ENCODE measurements around the gene TNS3. TPM values are rescaled to one million over a fixed set of nuclear protein-coding genes. Genes with fewer than 3 reads are reported as not detected.

The TNS3 gene
- total RNA-seq, 1 donor from 2014 or later = 168 TPM

DNA sequence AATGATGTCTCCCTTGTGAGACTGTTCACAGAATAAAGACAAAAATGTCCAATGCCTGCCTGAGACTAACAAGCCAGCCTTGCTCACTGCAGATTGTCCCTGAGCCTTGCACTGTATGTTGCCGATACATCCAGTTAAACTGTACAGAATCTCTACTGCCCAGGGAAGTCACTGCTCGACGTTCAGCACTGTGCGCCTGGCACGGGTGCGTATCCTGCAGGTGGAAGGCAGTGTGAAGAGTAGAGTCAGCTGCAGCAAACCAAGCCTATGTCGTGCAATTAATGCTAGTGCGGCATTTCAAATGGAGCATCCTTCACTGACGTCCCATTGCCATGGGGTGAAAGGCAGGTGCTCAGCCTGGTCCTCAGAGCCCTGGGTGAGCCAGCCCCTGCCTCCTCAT is 132.9 kb downstream of the TNS3 start:
- Histone ChIP-seq H3K27ac (no peak overlapping the region), H3K4me3 (no peak overlapping the region), H3K36me3 (no peaks in the 10 kb centered on the region), H3K4me1 (peaks cover 52% of the 10 kb centered on the region), H3K27me3 (no peaks in the 10 kb centered on the region), H3K9me3 (no peaks in the 10 kb centered on the region)
- TF ChIP-seq, protein P1, sequence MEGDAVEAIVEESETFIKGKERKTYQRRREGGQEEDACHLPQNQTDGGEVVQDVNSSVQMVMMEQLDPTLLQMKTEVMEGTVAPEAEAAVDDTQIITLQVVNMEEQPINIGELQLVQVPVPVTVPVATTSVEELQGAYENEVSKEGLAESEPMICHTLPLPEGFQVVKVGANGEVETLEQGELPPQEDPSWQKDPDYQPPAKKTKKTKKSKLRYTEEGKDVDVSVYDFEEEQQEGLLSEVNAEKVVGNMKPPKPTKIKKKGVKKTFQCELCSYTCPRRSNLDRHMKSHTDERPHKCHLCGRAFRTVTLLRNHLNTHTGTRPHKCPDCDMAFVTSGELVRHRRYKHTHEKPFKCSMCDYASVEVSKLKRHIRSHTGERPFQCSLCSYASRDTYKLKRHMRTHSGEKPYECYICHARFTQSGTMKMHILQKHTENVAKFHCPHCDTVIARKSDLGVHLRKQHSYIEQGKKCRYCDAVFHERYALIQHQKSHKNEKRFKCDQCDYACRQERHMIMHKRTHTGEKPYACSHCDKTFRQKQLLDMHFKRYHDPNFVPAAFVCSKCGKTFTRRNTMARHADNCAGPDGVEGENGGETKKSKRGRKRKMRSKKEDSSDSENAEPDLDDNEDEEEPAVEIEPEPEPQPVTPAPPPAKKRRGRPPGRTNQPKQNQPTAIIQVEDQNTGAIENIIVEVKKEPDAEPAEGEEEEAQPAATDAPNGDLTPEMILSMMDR (IDR thresholded peaks at IDR 0.05) = no peak
- no peak for ATAC-seq
- no peak for DNase-seq
- intact Hi-C loops (cut with DNase I) = loop anchor here (10.0 kb wide), 1 partner anchor 366 kb away; no protein-coding TSS in a partner anchor

DNA sequence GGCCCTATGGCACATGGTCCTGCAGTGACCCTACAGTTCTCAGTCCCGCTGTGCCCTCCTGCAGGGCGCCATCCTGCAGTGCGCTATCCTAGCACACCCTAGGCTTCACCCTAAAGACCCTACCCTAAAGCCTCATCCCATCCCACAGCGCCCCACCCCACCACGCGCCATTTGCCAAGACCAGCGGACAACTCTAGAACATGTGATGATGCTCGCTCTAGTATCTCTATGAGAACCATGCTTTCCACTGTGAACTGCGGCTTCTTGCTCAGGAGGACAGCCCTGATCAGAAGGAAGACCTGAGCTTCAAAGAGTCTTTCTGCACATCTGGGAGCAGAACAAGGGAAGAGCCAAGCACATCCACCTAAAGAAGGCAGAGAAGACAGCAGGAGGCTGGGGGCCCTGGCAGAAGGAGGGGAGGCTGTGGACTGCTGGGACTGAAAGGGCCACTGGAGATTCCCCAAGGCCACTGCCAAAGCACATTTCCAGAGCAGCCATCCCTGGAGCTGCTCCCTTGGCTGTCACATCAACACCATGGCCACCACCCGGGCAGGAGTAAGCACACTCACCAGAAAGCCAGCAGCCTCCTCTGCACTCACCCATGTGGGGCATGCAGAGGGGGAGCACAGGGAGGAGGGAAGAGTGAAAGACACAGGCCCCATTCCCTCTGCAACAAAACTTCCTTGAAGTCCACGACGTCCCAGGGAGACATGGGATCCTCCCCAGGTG is 134.1 kb downstream of the TNS3 start:
- intact Hi-C loops (cut with DNase I) = loop anchor here (10.0 kb wide), 1 partner anchor 367 kb away; no protein-coding TSS in a partner anchor
- no peaks in the 10 kb centered on the region for H3K9me3 ChIP-seq
- no peaks in the 10 kb centered on the region for H3K27me3 ChIP-seq
- peak; percentile 39 for DNase-seq
- ATAC-seq = no peak
- TF ChIP-seq, protein P1 (IDR thresholded peaks at IDR 0.05) = no peak
- H3K36me3 ChIP-seq = no peaks in the 10 kb centered on the region
- H3K27ac ChIP-seq = no peak overlapping the region
- H3K4me1 ChIP-seq = peaks cover 45% of the 10 kb centered on the region
- no peak overlapping the region for H3K4me3 ChIP-seq

GRCh38 chr7:47446871-47447466 is 134.9 kb downstream of the TNS3 start:
- no peak overlapping the region for H3K27ac ChIP-seq
- TF ChIP-seq, protein P1 (IDR thresholded peaks at IDR 0.05) = no peak

DNA sequence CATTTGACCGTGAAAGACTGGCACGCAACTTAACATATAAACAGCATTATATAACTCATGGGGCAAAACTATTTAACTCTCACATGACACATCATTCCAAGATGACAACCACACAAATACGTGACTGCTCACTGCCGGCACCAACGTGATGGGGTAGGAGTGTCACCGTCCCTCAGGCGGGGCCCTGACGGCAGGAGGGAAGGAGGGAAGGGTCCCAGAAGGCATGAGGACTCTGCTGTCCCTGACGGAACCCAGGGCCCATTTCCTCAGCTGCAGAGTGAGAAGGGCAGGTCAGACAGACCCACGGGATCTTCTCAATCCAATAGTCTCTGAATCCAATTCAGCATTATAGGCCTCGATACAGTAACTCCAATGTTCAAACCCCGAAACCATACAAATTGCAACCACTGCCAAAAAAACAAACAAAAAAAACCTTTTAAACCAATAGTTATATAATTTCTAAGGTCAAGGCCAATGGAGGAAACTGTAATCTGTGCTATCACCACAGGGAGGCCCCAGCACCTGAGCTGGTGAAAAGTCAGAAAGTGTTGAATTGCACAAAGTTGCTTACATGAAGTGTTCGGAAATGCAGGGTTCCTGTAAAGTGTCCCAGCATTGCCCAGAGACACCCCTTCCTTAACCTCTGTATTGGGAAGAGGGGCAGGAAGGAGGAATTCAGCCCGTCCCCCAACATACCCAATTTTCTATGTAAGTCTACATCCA is 137.4 kb downstream of the TNS3 start:
- TF ChIP-seq, protein P1 (IDR thresholded peaks at IDR 0.05) = peak; percentile 63
- ATAC-seq (peak; percentile 67), DNase-seq (peak; percentile 25)
- Histone ChIP-seq H3K4me3 (no peak overlapping the region), H3K4me1 (peaks cover 30% of the 10 kb centered on the region), H3K36me3 (no peaks in the 10 kb centered on the region), H3K27me3 (no peaks in the 10 kb centered on the region), H3K9me3 (no peaks in the 10 kb centered on the region), H3K27ac (no peak overlapping the region)
- intact Hi-C loops (cut with DNase I) = loop anchor here (10.0 kb wide), 1 partner anchor 370 kb away; no protein-coding TSS in a partner anchor

More at GRCh38 chr7:47446871-47447466, 134.9 kb downstream of the TNS3 start:
- ATAC-seq = no peak
- DNase-seq = peak; percentile 2
- intact Hi-C loops (cut with DNase I) = loop anchor here (10.0 kb wide), 1 partner anchor 368 kb away; no protein-coding TSS in a partner anchor
- Histone ChIP-seq H3K4me3 (no peak overlapping the region), H3K27me3 (no peaks in the 10 kb centered on the region), H3K36me3 (no peaks in the 10 kb centered on the region), H3K9me3 (no peaks in the 10 kb centered on the region), H3K4me1 (peaks cover 45% of the 10 kb centered on the region)

DNA sequence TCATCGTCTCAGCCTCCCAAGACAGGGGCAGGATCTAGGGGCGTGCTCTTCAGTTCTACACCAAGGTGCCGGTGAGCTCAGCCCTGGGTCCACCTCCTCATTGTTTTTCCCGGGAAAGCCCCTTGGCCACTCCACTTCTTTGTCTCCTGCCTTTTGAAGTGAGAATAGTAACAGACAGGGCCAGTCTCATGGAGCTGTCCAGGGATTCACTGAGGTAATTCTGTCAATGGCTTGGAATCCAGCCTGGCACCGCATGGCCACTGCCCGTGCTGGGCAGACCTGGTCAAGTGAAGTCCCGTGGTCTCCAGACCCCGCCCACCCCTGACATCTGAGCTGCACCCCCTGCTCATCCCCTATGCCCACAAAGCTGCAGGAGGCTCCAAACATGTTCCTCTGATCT is 138.9 kb downstream of the TNS3 start:
- no peak overlapping the region for H3K27ac ChIP-seq
- TF ChIP-seq, protein P1 (IDR thresholded peaks at IDR 0.05) = no peak
- DNase-seq = peak; percentile 48
- H3K36me3 ChIP-seq = peaks cover 12% of the 10 kb centered on the region
- H3K27me3 ChIP-seq = no peaks in the 10 kb centered on the region
- H3K4me3 ChIP-seq = no peak overlapping the region
- H3K9me3 ChIP-seq = no peaks in the 10 kb centered on the region
- intact Hi-C loops (cut with DNase I) = loop anchor here (10.0 kb wide), 1 partner anchor 372 kb away; no protein-coding TSS in a partner anchor
- peaks cover 30% of the 10 kb centered on the region for H3K4me1 ChIP-seq
- ATAC-seq = no peak
